GM10266 (cell line): Measurements from ENCODE around the gene SENP5.
A peak's percentile ranks its signal among the peaks of the same experiment; 100 is the strongest.

ENCODE experiments used
- DNase-seq: peaks from one replicate; pipeline ENCODE4 v3.0.0; 2012; ENCODE audit errors: extremely low spot score
- CTCF ChIP-seq: IDR thresholded peaks from 2 replicates; pipeline ENCODE4 v1.5.1; 2012; ENCODE audit warnings: mild to moderate bottlenecking, low read depth; ENCODE audit not compliant: control insufficient read depth, insufficient read depth; ENCODE audit errors: missing control alignments

The SENP5 gene

GRCh38 chr3:196947136-196947859, 79.6 kb downstream of the SENP5 start:
- no peak for DNase-seq

GRCh38 chr3:196947860-196948441, 80.2 kb downstream of the SENP5 start:
- no peak for DNase-seq

More at GRCh38 chr3:196947136-196947859, 79.6 kb downstream of the SENP5 start:
- TF ChIP-seq CTCF = no peak

GRCh38 chr3:196948442-196949284, 80.9 kb downstream of the SENP5 start:
- no peak for DNase-seq
- TF ChIP-seq CTCF = peak; percentile 31

More at GRCh38 chr3:196947860-196948441, 80.2 kb downstream of the SENP5 start:
- no peak for TF ChIP-seq CTCF

- TF ChIP-seq CTCF = no peak
- no peak for DNase-seq
Measured at GRCh38 chr3:196949285-196949619, 81.5 kb downstream of the SENP5 start.

GRCh38 chr3:196949750-196950149, 82.0 kb downstream of the SENP5 start:
- TF ChIP-seq CTCF = no peak
- DNase-seq = no peak

GRCh38 chr3:196951371-196951770, 83.7 kb downstream of the SENP5 start:
- no peak for TF ChIP-seq CTCF
- DNase-seq = no peak
